SHP77 (cell line): Measurements from ENCODE around the gene RAI1.
A peak's percentile ranks its signal among the peaks of the same experiment; 100 is the strongest.
"Not testable (repeated sequence)": the region's sequence is repeated elsewhere in the genome, so short reads cannot be mapped to it uniquely, and the experiment has no call there.

Experiments
- DNase-seq, 2 experiments: peaks; one replicate each; lab custom pipeline; 2025; lab: John Stamatoyannopoulos, UW

The RAI1 gene

DNA sequence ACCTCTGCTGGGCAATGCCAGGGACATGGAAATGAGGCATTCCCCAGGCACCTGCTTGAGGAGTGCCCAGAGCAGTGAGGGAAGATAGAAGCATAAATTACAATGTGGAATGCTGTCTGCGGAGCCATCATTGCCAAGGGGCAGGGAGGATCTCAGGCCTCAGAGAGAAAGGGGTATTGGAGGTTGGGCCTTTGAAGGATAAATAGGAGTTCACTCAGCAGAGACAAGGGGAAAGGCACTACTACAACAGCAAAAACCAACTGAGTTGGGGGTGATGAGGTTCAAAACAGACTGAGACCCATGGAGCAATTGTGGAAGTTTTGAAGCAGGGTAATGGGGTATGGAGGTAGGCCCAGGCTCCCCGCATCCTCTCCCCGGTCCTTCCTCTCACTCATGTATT, 122.7 kb downstream of the RAI1 start:
- DNase-seq = no peak

DNA sequence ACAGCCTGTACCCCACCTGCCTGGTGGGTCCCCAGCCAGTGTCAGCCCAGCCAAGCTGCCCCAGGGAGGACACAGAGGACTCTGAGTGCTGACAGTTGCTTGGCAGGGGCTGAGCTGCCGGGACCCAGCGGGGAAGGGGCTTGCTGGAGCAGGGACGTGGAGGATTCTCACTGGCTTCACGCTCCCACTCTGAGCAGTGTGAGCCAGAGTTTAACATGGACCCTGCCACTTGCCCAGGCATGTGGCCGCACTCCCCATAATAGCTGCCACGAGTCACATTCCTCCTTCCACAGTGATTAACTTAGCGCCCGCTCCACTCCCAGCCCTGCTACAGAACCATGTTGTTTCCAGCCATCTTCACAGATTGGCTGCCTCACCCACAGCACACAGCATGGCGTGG, 124.3 kb downstream of the RAI1 start:
- DNase-seq = no peak

DNA sequence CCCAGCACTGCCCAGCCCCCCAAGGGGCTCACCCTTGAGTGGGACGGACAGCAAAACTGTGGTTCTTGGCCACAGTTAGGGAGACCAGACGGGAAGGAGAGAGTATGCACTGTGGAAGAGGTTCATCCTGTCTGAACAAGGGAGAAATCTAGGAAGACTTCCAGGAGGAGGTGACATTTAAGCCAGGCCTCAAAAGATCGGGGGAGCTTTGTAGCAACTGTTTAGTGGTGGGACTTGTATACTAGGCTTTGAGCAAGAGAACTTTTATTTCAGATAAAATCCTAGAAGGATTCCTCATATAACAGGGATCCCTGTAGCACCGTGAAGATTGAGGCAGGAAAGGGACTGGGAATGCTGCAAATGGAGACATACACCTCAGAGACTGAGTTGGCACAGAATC, 124.8 kb downstream of the RAI1 start:
- DNase-seq = no peak

DNA sequence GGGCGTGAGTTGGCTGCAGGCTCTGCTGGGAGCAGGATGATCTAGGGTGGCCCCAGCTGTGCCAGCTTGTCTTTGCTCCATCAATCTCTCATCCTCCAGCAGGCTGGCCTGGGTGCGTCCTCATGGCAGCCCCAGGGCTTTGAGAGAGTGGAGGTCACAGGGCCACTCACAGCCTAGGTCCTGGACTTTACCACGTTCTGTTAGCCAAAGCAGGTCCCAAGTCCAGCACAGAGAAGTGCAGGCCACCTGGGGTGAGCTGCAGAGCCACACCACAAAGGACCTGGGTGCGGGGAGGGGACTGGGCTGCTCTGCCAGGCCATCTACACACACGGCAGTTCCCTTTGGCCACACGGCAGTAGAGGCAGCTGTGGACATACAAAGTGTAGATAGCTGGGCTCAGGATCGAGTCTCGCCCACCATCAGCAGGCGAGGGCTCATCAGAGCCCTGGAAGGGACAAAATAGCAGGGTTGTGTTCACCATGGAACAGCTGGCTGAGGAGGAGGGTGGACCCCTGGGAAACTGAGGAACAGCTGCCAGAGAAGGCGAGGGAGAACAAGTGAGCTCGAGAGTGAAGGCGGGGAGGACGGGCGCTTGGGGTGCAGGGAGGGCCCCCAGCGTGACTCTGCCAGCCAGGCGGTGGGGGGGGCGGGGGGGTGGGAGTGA, 125.5 kb downstream of the RAI1 start:
- DNase-seq = no peak

DNA sequence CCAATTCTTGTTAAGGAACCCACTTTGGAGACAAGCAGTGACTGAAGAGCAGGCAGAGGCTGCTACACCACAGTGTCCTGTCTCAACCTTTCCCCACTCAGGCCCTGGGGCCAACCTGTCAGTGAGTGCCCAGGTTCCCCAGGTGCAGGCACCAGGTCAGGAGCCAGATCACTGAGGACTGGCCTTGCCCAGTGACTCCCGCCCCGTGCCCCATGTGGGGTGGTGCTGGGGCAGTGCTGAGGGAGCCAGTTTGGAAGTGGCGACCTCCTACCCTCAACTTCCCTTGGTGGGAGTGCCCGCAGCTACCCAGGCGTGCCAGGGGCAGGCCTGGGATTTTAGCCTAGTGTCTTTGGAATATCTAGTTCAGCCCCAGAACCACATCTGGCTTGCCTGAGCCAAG, 126.2 kb downstream of the RAI1 start:
- DNase-seq = no peak

DNA sequence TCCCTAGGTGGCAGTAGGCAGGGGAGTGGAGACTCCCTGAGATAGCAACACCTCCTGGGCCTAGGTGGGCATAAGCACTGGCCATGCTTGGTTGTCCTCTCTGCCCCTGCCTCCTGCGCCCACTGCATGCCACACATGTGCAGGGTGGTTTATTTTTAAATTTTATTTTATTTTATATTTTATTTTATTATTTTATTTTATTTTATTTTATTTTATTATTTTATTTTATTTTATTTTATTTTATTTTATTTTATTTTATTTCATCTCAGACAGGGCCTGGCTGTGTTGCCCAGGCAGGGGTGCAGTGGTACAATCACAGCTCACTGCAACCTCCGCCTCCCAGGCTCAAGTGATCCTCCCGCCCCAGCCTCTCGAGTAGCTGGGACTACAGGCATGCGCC, 126.9 kb downstream of the RAI1 start:
- not testable (repeated sequence) for DNase-seq

DNA sequence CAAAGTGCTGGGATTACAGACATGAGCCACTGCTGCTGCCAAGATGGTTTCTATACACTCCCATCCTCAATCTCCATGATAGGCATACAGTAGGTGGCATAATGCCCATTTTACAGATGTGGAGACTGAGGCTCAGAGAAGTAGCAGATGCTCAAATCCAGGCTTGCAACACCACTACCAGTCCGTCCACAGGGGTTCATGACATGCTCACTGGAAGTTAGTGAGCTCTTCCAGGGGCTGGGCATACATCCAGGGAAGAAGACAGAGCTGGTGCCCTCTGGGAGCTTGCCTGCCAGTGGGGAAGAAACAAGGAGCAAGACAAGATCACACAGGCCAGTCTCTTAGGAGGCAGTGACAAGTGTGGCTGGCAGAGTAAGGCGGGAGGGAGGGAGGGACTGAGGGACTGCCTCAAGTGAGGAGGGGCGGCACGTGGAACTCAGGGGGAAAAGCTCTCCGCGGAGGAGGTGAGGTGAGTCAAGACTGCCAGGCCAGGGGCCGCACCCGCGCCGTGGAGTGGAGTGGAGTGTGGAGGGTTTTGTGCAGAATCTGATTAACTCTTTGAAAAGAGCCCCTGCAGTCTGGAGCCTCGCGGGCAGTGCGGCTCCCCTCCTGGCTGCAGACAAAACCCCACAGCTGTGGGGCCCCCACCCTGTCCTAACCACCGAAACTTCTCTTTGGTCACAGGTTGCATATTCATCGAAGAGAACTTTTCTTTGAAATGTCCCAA, 127.6 kb downstream of the RAI1 start:
- DNase-seq = no peak

DNA sequence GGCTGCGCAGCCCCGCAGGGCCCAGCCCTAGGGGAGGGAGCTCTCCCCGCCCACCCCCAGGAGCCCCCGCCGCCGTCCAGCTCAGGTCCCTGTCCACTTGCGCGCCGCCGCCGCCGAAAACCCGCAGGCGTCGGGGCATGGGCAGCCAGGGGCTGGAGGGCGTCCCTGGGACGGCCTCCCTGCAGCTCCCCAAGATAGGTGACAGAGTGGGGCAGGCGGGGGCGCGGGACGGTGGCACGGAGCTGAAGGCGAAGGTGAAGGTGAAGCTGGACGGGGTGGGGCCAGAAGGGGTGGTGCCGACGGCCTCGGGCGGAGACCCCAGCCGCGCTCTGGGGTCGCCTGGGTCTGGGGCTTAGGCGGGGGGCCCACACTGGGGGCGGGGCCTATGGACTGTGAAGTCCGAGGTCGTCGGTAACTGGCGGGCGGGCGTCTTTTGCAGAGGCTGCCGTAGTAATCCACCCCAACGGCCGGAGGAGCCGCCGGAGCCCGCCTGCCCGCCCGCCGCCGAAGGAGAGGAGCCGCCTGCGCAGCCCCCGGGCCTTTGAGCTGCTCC, 128.3 kb downstream of the RAI1 start:
- no peak for DNase-seq

DNA sequence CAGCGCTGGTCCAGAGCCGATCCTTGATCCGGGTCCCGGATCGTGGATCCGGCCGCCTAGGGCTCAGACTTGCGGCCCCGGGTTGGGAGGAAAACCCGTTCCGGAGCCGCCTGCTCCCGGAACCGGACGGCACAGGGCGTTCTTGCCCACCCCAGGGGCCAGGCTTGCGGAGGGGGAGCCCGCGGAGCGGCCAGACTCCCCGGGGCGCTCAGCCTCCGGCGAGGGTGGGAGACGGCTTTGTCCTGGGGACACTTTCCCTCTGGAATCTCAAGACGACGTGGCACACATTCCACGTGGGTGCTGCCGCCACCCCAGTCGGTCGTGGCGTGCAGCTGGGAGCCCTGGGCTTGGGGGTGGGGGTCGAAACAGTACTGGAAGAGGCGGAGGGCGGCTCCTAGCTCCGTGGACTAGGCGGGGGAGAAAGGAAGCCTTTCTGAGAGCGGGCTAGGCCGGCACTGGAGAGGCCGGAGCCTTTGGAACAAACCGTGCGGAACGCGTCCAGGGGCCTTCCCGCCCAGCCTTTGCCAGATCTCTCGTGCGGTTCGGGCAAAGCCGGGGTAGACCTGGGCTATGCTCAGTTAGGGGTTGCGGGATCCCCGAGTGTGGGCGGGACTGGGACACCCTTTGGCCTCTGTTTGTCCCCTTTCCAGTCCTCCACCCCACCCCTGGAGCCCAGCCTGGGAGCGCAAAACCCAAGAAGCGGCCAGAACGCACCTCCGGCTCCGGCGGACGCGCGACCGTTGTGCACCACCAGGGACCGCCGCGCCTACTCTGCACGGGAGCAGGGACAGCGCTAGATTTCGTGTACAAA, 129.0 kb downstream of the RAI1 start:
- no peak for DNase-seq

DNA sequence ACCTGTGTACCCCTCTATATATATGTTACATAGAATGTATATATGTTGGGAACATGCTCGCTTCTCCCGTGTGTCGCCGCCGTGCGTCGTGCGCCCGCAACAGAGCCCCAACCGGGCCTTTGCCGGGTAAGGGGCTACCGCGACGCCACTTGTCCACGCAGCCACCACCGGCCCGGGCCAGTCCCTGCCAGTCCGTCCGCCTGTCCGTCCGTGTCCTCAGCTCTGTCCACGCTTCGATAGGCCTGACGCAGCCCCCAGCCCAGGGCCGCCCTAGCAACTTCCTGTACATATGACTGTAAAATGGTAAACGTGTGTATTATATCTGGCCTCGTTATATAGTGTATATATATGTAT, 129.6 kb downstream of the RAI1 start:
- DNase-seq = no peak

DNA sequence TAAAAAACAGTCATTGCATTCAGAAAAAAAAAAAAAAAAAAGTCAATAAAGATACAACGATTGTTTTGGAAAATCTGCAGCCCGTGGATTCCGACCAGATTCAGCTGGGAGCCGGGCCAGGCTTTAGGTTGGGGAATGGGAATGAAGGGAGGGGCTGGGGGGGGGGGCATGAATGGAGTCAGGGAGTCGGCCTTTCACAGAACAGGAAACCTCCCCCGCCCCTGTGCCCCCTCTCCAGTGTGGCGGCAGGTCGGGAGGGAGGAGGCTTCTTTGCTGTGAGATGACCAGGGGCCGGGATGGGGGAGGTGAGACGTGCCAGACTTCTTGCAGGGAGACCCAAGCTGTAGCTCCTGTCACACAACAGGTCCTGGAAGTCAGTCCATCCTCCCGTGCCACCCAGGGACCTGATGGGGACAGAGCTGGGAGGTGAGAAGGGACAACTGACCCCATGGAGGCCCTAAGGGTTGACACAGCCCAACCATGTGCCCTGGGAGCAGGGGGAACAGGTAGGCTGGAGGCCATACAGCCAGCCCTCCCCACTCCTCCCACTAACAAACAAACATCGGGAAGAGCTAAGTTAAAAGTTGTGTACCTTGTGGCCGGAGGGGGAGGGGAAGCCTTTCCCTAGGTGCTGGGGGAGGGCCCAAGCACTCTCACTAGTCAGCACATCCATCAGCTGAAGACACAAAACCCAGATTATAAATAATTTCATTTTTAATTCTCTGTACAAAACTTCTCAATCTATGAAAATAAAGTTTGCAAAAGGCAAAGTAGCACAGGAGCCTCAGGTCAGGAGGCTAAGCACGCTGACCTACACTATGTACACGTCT, 130.3 kb downstream of the RAI1 start:
- no peak for DNase-seq

DNA sequence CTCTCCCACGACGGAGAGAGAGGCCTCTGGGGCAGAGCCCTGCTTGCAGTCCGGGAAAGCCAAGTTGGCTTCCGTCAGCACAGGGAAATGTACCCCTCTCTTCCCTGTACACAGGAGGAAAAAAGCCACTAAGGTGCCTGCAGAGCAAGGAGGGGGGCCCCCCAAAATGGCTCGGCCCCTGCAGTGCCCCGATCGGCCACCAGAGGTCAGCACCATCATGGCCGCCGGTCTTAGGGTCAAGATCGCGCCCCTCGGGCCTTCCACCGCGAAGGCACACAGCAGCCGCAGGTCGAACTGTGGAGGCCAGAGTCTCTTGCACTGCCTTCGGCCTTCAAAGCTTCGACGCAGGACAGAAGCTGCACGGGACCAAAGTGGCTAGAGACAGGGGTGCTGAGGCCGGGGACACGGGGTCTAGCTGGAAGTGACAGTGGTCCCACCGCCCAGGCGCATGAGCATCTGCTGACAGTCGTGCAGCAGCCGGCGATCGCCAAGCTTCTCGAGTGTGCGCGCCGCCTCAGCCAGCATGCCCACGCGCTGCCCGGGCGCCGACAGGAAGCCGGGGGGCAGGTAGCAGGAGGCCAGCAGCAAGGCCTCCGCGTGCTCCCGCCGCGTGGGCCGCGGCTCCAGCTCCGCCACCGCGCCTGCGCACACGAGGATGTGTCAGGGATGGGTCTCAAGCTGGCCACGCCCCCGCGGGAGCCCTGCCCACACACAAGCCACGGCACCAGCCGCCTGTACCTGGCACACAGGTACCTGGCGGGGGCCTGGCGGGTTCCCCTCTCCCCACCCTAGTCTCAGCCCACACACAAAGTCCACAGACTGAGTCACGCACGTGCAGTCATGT, 131.2 kb downstream of the RAI1 start:
- peak; percentile 33 to 60 for DNase-seq

DNA sequence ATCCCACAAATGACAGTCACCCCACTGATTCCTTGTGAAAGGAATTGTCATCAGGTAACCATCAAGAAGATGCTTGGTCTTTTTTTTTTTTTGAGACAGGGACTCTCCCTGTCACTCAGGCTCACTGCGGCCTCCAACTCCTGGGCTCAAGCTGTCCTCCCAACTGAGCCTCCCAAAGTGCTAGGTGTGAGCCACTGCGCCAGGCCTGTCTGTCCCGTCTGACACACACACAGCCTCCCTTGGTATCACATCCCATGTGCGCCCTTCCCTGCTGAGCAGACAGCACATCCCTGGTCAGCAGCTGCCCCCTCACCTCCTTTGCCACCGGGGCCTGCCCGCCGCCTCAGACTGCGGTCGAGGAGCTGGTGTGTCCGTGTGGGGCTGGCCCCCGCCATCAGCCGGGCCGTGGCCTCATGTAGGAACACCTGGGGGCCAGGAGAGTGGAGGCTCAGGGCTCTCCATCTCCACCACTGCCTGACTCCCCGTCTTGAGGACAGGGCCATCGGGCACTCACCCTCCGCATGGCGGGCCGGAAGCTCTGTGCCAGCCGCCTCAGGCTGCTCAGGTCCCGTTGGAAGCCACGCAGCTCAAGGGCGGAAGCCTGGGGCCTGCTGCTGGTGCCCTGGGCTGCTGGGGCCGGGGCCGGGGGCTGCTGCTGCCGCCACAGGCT, 131.9 kb downstream of the RAI1 start:
- DNase-seq = no peak

DNA sequence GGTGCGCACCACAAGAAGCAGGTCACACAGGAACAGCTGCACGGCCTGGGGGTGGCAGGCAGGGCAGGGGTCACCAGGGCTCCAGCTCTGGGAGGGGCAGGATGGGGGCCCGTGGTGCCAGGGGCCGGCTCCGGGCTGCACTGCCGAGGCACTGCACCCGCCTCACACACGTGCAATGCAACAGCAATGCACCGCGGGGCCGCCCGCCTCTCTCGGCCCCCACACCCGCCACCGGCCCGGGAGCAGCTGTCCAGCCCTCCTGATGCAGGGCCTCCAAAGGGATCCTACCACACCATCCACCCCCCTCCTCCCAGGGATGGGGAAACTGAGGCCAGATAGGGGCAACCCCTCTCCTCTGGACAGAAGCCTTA, 132.5 kb downstream of the RAI1 start:
- no peak for DNase-seq

DNA sequence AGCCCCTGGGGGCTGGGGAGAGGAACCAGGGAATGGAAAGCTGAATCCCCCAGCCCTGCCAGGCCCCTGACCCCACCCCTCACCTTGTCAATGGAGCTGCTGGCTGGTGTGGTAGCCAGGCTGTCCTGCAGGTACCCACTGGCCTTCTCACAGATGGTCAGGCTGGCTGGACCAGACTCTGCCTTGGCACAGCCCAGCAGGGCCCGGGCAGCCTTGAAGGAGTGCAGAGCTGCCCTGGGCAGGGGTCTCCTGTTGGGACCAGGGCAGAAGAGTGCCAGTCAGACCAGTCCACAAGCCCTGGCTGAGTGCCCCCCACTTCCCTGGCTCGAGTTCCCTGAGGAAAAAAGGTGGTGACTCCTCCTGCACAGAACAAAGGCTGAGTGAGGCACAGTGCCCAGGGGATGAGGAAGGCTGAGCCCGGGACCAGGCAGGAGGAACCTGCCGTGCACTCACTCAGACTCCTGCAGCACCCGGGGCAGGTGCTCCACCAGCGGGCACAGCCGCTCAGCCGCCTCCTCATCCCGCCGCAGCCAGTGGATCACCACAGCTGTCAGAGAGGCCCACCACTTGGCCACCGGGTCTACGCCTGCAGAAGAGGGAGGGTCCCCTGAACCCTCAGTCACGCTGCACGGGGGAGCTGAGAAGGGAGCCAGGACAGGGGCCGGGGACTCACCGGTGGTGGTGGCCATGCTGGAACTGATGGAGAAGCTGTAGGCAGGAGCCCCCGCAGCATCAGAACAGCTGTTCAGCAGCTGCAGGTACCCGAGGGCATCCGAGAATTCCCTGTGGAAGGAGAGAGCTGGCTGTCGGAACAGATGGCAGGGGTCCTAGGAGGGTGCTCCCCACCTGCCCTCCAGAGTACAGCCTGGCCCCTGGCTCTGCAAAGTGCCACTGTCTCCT, 133.2 kb downstream of the RAI1 start:
- no peak for DNase-seq

DNA sequence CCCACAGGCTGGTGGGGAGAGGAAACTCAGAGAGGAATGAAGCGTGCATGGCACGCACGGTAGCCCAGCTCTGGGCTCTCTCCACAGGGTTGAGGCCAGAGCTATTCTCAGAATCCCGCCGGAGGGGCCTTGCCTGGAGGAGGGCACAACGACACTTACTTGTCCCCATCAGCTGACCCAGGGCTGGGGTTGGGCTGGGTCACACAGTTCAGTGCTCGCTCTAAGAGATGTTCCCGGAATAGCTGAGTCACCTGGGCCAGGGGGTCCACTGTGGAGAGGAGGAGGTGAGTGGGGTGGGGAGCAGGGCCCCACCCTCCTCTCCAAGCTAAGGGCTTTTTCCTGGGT, 133.8 kb downstream of the RAI1 start:
- DNase-seq = no peak

DNA sequence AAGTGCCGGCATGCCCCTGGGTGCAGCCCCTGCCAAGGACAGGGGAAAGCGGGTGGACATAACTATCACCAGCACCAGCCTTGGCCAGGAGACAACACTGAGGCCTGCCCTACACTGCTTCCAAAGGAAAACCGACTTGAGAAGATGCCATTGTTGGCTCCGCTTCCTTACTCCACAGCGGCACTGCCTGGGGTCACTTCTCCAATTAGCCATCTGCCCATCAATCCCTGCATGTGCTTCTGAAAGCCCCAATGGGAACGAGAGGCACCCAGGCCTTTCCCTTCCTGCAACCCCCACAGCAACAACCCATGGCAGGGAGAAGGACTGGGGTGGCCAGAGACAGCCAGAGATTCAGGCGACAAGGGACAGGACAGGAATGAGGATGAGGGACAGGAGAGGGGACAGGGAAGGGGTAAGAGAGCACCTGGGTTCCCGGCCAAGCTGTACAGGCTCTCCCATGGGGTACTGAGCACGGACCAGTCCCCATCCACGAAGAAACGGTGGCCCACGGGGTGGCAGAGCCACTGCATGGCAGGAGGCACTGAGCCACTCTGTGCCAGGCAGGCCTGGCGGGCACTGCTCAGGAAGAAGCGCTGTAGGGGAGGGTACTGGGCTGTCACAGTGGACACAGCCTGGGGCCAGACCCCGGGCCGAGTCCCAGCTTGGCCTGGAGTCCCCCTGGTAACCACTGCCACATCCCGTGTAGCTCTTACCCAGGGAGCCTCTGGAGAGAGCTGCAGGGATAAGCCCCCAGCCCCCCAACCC, 134.4 kb downstream of the RAI1 start:
- no peak for DNase-seq

DNA sequence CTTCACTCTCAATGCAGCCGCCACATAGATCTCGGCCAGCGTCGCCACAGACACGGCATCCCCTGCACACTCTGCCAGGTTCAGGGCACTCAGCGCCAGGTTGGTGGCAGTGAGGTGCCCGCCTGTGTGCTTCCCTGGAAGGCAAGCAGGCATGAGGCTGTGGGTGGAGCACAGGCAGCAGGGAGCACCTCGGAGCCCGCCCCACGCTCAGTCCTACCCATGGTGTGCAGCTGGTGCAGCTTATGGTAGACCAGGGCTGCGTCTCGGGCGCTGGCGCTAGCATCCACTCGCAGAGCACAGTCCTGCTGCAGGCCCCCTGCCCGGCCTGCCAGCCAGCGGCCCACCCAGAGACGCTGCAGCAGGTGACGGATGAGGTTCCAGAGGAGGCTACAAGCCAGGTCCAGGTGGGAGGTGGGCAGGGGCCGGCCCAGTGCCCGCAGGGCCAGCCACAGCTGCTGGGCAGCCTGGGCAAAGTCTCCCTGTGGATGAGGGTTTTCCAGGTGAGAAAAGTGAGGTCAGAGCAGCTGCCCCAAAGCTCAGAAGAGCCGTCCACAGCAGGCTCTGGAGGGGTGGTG, 135.1 kb downstream of the RAI1 start:
- DNase-seq = no peak
